NCI-H2107 treated with DMSO at 0.1 percent for 48 hours (cell line): ENCODE measurements around the gene MYO1C.

Experiments
- DNase-seq: peaks from one replicate; lab custom pipeline; 2025; ENCODE audit not compliant: unreplicated experiment; lab: John Stamatoyannopoulos, UW

The MYO1C gene

DNA sequence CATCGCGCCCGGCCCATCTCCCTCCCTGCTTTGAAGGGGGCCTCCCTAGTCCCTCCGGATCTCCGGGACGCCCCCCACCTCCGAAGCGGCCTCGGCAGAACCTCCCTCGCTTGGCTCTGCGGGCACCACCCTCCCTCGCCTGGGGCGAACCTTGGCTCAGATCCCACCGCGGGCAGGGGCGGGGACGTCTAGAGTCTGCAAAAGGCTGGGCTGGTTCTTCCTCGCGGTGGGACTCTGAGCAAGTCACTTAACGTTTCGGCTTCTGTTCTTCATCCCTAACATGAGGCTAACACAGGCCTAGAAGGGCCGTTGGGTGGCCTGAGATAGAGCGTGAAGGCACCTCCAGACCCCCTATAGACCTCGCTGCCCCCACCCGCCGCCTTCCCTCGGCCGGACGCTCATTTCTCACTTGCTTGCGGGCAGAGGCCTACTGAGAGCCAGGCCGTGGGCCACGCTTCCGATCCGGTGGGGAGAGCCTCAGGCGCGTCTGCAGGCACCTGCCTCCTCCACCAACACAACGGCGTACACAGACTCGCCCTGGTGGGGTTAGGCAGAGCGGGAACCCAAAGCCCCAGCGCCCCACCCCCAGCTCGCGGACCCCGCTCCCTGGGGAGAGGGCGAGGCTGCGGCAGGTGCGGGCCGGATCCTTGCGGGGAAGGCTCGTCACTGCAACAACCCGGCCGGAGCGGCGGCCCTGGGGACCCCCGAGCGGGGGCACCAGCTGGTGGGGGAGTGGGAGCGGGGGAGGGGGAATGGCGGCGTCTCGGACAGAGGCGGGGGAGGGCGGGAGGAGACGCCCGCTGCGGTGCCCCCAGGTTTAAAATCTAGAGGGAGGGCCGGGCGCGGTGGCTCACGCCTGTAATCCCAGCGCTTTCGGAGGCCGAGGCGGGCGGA, 5.4 kb downstream of the MYO1C start:
- DNase-seq, result no peak

DNA sequence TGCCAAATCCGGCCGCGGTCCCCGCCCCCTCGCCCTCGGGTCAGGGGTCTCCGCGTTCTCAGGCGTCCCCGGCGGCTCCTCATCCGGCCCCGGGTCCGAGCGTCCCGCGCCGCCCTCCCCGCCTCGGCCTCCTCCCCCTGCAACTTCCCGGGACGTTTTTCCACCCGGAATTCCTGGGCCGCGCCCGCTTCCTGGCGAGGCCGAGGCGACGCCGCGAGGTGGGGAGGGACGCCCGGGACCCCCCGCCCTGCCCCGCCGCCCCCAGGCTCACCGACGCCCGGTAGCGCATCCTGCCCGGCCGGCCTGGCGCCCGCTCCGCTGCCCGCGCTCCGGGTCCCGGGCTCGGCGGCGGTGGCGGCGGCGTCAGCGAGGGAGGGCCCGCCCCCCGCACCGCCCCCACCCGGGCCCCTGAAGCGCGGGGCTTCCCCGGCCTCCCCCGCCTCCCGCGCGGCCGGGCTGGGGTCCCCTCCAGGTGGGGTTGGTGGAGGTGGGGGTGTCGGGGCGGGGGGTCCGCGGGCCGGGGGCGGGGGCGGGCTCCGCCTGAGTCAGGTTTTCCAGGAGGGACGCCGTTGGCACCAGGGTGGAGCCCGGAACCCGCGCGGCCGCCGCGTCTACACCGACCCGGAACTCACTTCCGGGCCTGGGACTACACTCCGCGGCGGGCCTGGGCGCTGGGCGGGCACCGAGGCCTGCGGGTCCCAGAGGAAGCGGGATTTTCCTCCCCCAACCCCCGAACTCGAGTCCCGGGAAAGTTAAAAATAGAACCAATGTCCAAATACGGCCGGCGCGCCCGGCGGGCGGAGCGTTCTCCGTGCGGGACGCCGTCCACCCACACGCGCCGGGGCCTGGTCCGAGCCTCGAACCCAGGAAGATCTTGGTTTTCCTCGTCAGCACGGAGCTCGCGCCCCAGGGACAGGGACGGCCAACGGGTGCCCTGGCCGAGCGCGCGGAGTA, 6.8 kb downstream of the MYO1C start:
- no peak for DNase-seq

DNA sequence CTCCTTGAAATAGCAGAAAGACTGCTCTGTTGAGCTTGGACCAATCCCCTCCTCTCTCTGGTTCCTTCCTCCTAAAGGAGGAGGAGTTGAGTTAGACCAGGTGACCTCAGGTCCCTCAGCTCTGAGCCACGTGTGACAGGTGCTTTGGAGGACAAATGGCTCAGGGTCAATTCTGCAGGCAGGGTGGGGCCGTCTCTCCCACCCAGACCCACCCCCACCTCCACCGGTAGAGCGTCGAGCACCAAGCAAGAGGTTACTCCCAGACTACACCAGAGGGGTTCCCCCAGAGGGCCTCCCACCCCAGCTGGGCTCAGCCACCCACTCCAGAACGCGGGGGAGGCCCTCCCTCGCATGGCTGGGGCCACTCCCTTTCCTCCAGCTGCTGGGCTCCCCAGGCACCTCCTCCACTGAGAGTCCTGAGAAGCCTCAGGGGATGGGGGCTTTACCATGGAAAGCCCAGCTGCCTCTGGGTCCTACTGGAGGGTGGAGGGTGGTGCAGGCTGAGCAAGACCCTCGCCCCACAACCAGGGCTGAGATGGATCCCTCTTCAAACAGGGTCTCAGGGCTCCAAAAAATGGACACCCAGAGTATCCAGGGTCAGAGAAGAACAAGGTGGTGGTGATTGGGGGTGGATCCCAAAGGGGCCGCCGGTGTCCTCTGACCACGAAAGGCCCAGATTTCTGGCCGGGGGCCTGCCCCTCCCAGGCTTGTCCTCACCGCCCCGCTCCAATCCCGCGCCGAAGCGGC, 7.6 kb downstream of the MYO1C start:
- no peak for DNase-seq

DNA sequence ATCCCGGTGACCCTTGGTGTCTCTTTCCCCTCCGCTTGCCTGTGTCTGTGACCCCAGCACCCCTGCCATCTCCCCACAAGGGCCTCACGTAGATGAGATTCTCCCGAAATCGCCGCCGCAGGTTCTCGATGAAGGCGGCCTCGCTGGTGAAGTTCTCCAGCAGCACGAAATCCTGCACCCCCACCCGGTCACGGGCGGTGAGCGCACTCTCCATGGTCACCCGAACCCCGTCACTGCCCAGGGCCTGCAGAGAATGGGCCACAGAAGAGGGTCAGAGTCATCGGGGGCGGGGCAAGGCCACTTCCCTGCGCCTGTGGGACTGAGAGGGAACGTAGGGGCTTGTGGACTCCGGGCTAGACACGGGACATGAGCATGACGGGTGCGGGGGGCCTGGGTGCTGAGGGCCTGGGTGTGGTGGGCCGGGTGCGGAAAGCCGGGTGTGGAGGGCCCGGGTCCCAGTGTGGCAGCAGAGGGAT, 8.4 kb downstream of the MYO1C start:
- DNase-seq, result no peak

DNA sequence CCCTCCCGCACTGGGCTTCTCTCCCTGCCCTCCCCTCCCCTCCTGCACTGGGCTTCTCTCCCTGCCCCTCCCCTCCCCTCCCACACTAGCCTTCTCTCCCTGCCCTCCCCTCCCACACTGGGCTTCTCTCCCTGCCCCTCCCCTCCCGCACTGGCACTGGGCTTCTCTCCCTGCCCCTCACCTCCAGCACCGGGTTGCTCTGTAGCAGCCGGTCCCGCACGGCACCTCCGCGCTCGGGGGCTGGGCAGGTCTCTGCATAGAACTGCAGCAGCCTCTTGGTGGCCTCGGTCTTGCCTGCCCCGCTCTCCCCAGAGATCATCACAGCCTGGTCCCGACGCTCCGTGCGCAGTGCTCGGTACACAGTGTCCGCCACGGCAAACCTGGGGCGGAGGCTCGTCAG, 9.8 kb downstream of the MYO1C start:
- no peak for DNase-seq

DNA sequence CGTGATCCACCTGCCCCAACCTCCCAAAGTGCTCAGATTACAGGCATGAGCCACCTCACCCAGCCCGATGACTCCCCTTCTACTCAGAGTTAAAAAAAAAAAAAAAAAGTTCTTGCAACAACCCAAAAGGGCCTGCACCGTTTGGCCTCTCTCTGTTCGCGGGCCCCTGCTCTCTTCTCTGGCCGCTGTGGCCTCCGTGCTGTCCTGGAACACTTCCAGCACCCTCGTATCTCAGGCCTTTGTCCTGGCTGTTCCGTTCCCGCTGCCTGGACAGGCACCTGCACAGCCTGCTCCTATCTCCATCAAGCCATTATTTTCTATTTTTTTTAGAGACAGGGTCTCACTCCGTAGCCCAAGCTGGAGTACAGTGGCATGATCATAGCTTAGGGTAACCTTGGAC, 10.8 kb downstream of the MYO1C start:
- DNase-seq, result no peak

DNA sequence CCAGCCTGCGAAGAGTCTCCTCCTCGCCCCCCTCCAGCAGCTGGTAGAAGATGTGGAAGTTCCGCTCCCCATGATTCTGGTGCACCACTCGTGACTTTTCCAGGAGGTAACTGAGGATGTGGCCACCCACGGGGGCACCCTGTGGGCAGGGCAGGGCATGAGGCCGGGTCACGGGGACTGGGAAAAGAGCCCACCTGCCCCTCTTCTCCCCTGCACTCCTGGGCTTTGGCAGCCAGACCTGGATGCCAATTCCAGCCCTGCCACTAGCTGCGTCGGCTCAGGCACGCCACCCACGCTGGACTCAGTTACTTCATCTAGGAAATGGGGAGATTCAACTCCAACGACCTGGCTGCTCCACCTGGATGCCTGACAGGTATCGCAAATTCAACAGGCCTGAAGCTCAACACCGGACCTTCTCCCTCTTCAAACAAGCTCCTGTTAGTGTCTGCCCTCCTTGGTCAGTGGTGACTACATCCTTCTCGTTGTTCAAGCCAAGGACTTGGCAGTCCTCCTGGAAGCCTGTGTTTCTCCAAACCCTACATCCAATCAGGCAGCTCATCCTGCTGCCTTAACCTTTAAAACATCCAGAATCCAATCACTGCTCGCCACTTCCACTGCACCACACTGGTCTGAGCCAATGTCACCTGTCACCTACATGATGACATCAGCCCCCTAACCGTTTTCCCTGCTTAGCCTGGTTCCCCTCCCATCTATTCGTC, 11.6 kb downstream of the MYO1C start:
- DNase-seq, result no peak

DNA sequence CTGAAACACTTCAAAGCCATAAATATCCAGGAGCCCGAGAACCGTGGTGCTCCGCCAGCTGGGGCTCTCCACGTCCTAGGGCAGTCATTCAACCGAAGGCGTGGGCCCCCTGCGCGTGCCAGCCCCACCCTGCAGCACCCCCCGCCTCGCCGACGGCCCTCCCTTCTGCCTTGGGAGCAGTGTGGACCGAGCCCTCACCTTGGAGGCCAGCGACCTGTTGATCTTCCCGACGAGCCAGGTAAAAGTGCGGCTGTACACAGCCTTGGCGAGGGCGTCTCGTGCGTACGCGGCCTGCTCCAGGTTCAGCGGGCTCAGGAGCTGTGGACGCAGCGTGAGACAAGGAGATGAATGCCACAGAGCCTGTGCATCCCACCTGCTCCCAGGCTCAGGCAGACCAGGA, 14.1 kb downstream of the MYO1C start:
- DNase-seq, result no peak

DNA sequence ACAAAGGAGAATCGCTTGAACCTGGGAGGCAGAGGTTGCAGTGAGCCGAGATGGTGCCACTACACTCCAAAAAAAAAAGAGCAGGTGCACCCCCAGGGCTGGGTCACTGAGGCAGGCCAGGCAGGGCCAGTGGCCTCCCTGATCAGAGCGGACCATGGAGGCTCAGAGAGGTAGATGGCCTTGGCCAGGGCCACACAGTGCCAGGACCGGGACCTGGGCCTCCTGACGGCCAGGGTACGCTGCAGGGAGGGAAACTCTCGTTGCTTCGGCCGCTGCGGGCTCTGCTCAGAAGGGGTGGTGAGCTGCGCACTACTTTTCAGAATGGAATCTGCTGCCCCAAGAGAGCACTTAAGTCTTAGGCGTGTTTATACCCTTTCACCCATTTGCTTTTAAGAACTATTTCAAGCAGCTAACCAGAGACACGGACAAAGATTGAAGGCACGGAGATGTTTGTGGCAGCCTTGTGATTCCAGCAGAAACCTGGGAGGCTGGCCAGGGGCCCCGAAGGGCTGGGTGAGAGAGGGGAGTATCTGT, 17.1 kb downstream of the MYO1C start:
- no peak for DNase-seq

DNA sequence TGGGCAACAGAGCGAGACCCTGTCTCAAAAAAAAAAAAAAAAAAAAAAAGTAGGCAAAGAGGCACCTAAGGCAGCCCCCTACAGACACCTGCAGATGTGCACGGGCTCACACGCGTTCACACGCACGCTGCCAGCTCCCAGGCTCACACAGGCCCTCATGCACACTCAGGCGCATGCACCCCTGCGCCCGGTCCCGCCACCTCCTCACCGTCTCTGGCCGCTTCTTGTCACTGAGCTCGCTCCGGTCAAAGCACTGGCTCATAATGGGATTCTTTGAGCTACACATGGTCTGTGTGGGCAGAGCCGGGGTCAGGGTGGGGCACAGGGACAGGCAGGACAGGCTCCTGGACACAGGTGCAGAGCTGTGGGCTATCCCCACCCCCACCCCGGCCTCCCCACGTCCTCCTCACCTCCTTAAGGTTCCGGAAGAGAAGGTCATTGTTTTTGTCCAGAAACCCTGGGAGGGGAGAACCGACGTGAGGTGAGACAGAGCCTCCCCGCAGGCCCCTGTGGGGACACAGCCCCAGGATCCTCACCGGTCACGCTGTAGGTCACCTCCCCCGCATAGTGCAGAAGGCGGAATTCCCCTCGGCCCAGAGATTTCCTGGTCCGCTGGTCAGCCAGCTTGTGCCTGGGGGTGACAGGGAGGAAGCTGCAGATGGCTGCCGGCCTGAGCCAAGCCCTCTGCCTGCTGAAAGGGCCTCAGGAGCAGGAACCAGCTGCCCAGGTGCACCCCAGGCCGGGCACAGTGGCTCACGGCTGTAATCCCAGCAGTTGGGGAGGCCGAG, 17.9 kb downstream of the MYO1C start:
- no peak for DNase-seq

DNA sequence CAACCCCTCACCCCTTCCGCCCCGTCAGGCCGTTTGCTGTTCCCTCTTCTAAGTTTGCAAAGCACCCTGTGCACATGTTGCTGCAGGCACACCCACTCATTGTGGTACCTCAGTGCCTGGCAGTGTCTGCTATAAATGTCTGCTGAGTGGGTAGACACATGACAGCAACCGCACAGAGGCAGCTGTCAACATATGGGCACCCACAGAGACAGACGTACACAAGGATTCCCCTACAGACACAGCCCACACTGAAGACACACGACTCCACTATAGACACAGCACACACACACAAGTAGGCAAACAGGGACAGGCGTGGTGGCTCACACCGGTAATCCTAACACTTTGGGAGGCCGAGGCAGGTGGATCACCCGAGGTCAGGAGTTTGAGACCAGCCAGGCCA, 18.6 kb downstream of the MYO1C start:
- DNase-seq, result no peak

DNA sequence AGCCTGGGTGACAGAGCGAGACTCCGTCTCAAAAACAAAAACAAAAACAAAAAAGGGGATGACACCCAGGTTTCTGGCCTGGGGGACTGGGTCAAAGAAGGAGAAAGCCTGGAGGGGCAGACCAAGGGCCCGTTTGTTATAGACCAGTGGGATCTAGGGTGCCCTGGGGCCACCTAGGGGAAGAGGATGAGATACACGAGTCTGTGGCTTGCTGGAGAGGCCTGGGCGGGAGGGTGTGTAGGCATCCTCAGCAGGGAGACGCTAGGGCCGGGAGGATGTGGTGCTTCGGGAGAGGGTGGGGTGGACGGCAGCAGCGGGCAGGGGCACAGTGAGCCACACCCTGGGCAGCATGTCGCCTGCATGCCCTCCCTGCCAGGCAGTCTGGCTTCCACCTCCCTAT, 19.3 kb downstream of the MYO1C start:
- no peak for DNase-seq

DNA sequence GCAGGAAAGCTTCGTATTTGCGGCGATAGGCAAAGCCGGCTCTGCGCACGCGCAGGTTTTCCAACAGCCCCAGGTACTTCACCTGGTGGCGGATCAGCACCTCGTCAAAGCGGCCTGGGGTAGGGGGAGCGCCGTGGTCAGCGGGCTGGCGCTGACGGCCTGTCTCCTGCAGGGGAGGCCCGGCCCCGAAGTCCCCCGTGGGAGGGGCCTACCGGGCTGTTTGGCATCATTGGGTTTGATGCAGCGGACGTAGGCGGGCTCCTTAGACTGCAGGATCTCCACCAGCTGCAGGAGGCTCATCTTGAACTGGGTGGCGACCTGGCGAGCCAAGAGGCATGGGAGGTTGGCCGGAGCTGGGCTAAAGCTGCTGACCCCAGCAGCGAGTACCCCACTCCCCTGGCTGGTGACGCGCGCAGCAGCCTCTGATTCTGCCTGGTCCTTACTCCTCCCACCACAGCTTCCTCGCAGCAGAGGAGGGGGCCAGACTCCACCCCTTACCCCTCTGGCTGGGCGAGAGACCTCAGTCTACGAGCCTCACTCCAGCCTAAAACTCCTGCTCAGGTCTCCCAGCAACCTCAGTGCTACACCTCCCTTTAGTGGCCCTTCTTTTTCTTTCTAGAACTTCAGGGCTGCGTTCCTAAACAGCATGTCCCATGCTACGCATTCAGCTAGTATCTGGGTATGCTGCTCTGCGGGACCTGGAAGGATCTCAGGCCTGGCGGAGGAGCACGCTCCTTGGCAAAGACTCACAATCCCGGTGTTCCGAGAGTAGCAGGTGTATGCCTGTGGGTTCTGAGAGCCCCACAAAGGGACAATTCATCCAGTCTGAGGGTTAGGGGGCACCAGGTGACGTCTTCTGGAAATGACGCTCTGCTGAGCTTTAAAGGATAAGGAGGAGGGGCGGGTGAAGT, 20.3 kb downstream of the MYO1C start:
- no peak for DNase-seq

DNA sequence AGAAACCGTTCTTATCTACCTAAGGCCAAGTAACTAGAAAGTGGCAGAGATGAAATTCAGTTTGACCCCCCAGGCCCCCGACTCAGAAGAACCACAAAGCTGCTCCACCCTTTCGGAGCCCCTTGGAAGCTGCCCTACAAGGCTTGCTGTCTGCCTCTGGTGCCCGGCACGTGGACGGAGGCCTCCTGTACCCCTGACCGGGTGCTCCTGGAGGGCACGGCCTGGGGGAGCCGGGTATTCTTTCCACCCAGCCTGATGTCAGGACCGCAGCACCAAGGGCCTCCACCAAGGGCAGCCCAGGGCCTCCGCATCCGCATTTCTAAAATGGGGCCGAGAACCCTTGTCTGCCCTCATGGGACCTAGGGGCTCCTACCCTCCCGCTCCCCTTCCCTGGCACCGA, 21.0 kb downstream of the MYO1C start:
- DNase-seq, result no peak

DNA sequence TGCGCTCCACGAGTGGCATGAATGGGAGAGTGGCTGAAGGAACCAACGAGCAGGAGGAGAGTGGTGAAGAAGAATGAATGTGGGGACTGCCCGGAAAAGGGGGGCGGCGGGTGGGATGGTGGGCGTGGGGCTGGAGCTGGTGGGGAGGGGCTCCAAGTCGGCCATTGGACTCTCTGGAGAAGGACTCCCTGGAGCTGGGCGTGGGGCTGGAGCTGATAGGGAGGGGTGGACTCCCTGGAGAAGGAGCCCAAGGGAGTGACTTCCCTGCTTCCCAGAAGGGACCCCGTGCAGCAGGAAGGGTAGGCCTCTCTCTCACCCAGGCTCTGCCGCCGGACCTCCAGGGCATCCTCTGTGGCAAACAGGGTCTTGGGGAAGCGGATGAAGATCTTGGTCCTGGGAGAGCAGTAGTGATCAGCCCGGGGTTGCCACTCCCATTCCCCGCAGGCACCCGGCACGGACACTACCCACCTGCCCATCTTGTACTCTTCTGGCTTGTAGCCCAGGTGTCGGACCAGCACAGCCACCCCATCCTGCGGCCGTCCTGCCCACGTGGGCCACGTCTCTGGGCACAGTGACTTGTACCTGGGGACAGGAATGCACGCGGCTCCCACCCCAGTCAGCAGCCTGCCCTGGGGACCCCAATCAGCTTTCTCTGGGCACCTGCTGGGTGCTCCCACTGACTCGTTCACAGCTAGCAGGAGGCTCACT, 21.6 kb downstream of the MYO1C start:
- DNase-seq, result no peak

DNA sequence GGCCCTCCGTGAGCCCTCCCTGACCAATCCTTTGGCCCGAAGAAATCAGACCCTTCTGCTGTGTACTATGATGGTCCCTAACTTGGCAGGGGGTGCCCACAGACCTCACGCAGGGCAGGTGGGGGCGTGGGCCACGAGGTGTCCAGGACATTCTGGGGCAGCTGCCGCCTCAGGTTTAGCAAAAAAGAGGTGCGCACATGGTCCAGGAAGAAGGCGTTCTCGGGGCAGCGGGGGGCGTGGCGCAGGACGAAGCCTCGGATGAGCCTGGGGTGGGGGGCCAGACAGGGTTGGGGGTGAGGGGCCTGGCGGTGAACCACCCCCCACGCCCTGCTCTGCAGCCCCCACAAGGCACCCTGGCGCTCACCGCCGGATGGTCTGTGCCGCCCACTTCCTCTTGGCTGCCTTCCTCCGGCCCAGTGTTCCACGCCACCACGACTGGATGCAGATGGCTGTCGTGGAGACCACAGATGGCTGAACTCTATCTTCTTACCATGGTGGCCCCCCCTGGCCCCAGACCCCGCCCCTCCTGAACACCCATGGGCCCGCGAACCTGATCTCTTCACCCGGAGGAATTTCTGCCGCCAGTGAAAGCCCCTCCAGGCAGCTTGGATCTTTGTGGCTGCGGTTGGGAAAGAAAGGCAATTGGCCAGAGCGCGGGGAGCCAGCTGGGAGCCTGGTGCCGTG, 22.3 kb downstream of the MYO1C start:
- no peak for DNase-seq

DNA sequence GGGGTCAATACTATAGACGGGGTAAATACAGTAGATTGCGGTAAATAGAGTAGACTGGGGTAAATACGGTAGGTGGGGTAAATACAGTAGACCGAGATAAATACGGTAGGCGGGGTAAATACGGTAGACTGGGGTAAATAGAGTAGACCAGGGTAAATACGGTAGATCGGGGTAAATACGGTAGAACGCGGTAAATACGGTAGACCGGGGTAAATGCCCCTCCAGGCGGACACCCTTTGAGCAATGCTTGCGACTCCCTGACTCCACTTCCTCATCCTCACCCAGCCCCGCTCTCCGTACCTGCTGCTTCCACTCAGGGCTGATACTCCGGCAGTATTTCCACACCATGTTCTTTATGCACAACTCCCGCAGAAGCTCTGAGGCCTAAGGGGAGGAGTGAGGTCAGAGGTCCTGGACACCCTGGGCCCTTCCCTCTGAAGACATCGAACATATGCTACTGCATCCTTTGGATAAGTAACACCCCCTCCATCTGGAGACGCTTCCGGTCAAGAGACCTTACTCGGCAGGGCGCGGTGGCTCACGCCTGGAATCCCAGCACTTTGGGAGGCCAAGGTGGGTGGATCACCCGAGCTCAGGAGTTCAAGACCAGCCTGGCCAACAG, 23.1 kb downstream of the MYO1C start:
- no peak for DNase-seq
